Left lung (tissue), 10 donors: ENCODE results near the gene SERP2. TPM values are rescaled to one million over a fixed set of nuclear protein-coding genes. Genes with fewer than 3 reads are reported as not detected.

ENCODE experiments used
- ATAC-seq: fragments of 200-7000 bp; cut with Tn5 transposase; one replicate; pipeline ENCODE4 v1.9.1; 2020; ENCODE audit warnings: moderate library complexity
- DNase-seq, 4 donors: peaks; one replicate each; pipeline ENCODE4 v3.0.0-alpha.2; 2013 to 2020
- H3K27ac ChIP-seq, 2 donors: fragments of 200-600 bp; sonication (generic) in 1 of 2; one replicate each; pipeline versions ENCODE4 v1.5.0 to v1.8.0; 2020 to 2021
- H3K27me3 ChIP-seq, 2 donors: fragments of 200-600 bp; sonication (generic) in 1 of 2; one replicate each; pipeline versions ENCODE4 v1.5.0 to v1.8.0; 2020 to 2021
- H3K36me3 ChIP-seq, 2 donors: fragments of 200-600 bp; sonication (generic) in 1 of 2; one replicate each; pipeline versions ENCODE4 v1.5.0 to v1.8.0; 2020 to 2021
- H3K4me1 ChIP-seq, 2 donors: fragments of 200-600 bp; one replicate each; pipeline ENCODE4 v1.8.0; 2021
- H3K4me3 ChIP-seq, 2 donors: fragments of 200-600 bp; sonication (generic) in 1 of 2; one replicate each; pipeline versions ENCODE4 v1.5.0 to v1.8.0; 2020 to 2021; ENCODE audit warnings: mild to moderate bottlenecking in 1 of 2
- H3K9me3 ChIP-seq, 2 donors: fragments of 200-600 bp; sonication (generic) in 1 of 2; one replicate each; pipeline versions ENCODE4 v1.5.0 to v1.8.0; 2020 to 2021
- CTCF ChIP-seq, 2 donors: fragments of 200-600 bp; sonication (generic) in 1 of 2; IDR thresholded peaks; one replicate each; pipeline versions ENCODE4 v1.5.0 to v1.8.0; 2021; ENCODE audit warnings: antibody characterized with exemption in 2 of 2
- intact Hi-C, 2 donors: fragments of 100-400 bp; cut with DNase I; formaldehyde crosslinking; loops; one replicate each; pipeline versions ENCODE4 v1.11.2 to v1.14.2; 2022
- polyA plus RNA-seq, 6 donors: library from polyadenylated mRNA; unstranded; fragments of 120-200 nt; gene quantifications; one replicate each; pipeline ENCODE4 v1.2.1, GENCODE V29; 2013; ENCODE audit not compliant: insufficient read length in 6 of 6
- total RNA-seq, 2 donors: library from RNA; stranded (reverse); fragmentation: NEBNext Ultra II Directional; extraction: Animal tissue kit (Norgen Biotek cat#: 25700); gene quantifications; one replicate each; pipeline ENCODE4 v1.2.1, GENCODE V29; 2021
- donor health status: DM: no; HTN: yes; CAD: no.
- donor health status: DM: no; HTN: no; CAD: no.

SERP2 gene
- total and polyA plus RNA-seq, 8 donors: 1.9 to 9.8 (median 9.1) TPM

GRCh38 chr13:44331446-44331845 is 42.2 kb upstream of the SERP2 start:
- H3K4me3 ChIP-seq: no peak overlapping the region
- no peak for TF ChIP-seq CTCF (IDR thresholded peaks at IDR 0.05)
- peak; percentile 60 for ATAC-seq
- no peak for DNase-seq
- peak overlapping the region in 1 of 2 donors; percentile 39 for H3K27ac ChIP-seq
- H3K27me3 ChIP-seq: no peaks in the 10 kb centered on the region
- no peaks in the 10 kb centered on the region for H3K9me3 ChIP-seq
- intact Hi-C loops: no loop called here
- peaks cover 6 to 9% of the 10 kb centered on the region in 2 donors for H3K4me1 ChIP-seq
- H3K36me3 ChIP-seq: no peaks in the 10 kb centered on the region

GRCh38 chr13:44331912-44332851 is 41.4 kb upstream of the SERP2 start:
- Histone ChIP-seq H3K4me1 (peaks cover 6 to 9% of the 10 kb centered on the region in 2 donors), H3K9me3 (no peaks in the 10 kb centered on the region), H3K27ac (peak overlapping the region in 1 of 2 donors; percentile 39), H3K36me3 (no peaks in the 10 kb centered on the region), H3K27me3 (no peaks in the 10 kb centered on the region), H3K4me3 (no peak overlapping the region)
- ATAC-seq (peak; percentile 65), DNase-seq (peak in 2 of 4 donors; percentile 69 to 70)
- intact Hi-C loops: no loop called here
- no peak for TF ChIP-seq CTCF (IDR thresholded peaks at IDR 0.05)

GRCh38 chr13:44333950-44334655 is 39.5 kb upstream of the SERP2 start:
- Histone ChIP-seq H3K36me3 (no peaks in the 10 kb centered on the region), H3K4me3 (no peak overlapping the region), H3K27me3 (no peaks in the 10 kb centered on the region), H3K9me3 (no peaks in the 10 kb centered on the region), H3K27ac (no peak overlapping the region), H3K4me1 (peaks cover 6 to 9% of the 10 kb centered on the region in 2 donors)
- intact Hi-C loops: no loop called here
- TF ChIP-seq CTCF (IDR thresholded peaks at IDR 0.05): no peak
- no peak for DNase-seq
- no peak for ATAC-seq

GRCh38 chr13:44334751-44335150 is 38.9 kb upstream of the SERP2 start:
- Histone ChIP-seq H3K9me3 (no peaks in the 10 kb centered on the region), H3K27me3 (no peaks in the 10 kb centered on the region), H3K27ac (no peak overlapping the region), H3K4me1 (peaks cover 6 to 9% of the 10 kb centered on the region in 2 donors), H3K36me3 (no peaks in the 10 kb centered on the region), H3K4me3 (no peak overlapping the region)
- TF ChIP-seq CTCF (IDR thresholded peaks at IDR 0.05): no peak
- ATAC-seq (no peak), DNase-seq (no peak)
- intact Hi-C loops: no loop called here

GRCh38 chr13:44336934-44337333 is 36.7 kb upstream of the SERP2 start:
- no peaks in the 10 kb centered on the region for H3K9me3 ChIP-seq
- H3K36me3 ChIP-seq: no peaks in the 10 kb centered on the region
- H3K4me3 ChIP-seq: no peak overlapping the region
- TF ChIP-seq CTCF (IDR thresholded peaks at IDR 0.05): no peak
- peaks cover 0 to 5% of the 10 kb centered on the region in 2 donors for H3K4me1 ChIP-seq
- H3K27ac ChIP-seq: no peak overlapping the region
- DNase-seq (no peak), ATAC-seq (no peak)
- no peaks in the 10 kb centered on the region for H3K27me3 ChIP-seq
- intact Hi-C loops: no loop called here
